ENCODE data around the gene RBM24.
A peak's percentile ranks its signal among the peaks of the same experiment; 100 is the strongest.
"Not testable (repeated sequence)": the region's sequence is repeated elsewhere in the genome, so short reads cannot be mapped to it uniquely, and the experiment has no call there.

RBM24 gene

GRCh38 chr6:17292600-17293133 lies 11.5 kb downstream of the RBM24 start:
- DNase-seq: no peak

- DNase-seq: no peak
These were observed 12.2 kb downstream of the RBM24 start for GRCh38 chr6:17293395-17293794.

- DNase-seq: no peak
These were observed 16.3 kb downstream of the RBM24 start for GRCh38 chr6:17297271-17298080.

GRCh38 chr6:17298257-17298656 lies 17.1 kb downstream of the RBM24 start:
- no peak for DNase-seq

GRCh38 chr6:17299222-17299621 lies 18.1 kb downstream of the RBM24 start:
- DNase-seq: no peak

GRCh38 chr6:17299750-17300149 lies 18.6 kb downstream of the RBM24 start:
- DNase-seq: no peak

- DNase-seq: no peak
These were observed 19.5 kb downstream of the RBM24 start for GRCh38 chr6:17300637-17301036.

GRCh38 chr6:17303444-17303843 lies 22.3 kb downstream of the RBM24 start:
- DNase-seq: no peak

GRCh38 chr6:17305219-17306001 lies 24.2 kb downstream of the RBM24 start:
- DNase-seq: no peak

GRCh38 chr6:17311595-17312311 lies 30.6 kb downstream of the RBM24 start:
- DNase-seq: peak; percentile 23

- DNase-seq: not testable (repeated sequence)
These were observed 32.1 kb downstream of the RBM24 start for GRCh38 chr6:17313238-17313637.

GRCh38 chr6:17313971-17314370 lies 32.8 kb downstream of the RBM24 start:
- no peak for DNase-seq

GRCh38 chr6:17315262-17315661 lies 34.1 kb downstream of the RBM24 start:
- no peak for DNase-seq

- no peak for DNase-seq
These were observed 37.4 kb downstream of the RBM24 start for GRCh38 chr6:17318435-17319165.

GRCh38 chr6:17320266-17320665 lies 39.1 kb downstream of the RBM24 start:
- DNase-seq: not testable (repeated sequence)

- no peak for DNase-seq
These were observed 50.1 kb downstream of the RBM24 start for GRCh38 chr6:17331238-17331637.

GRCh38 chr6:17334265-17334664 lies 53.1 kb downstream of the RBM24 start:
- no peak for DNase-seq

- no peak for DNase-seq
These were observed 55.3 kb downstream of the RBM24 start for GRCh38 chr6:17336425-17336824.

GRCh38 chr6:17339308-17339670 lies 58.1 kb downstream of the RBM24 start:
- DNase-seq: no peak

- DNase-seq: no peak
These were observed 60.1 kb downstream of the RBM24 start for GRCh38 chr6:17341117-17341805.

GRCh38 chr6:17341891-17342290 lies 60.7 kb downstream of the RBM24 start:
- DNase-seq: no peak

- no peak for DNase-seq
These were observed 62.1 kb downstream of the RBM24 start for GRCh38 chr6:17343215-17343614.

Measured in RPMI8226 (cell line).